C4-2B (cell line): ENCODE measurements around the gene GRIA4.

Experiments
- CTCF ChIP-seq: fragments of 450-650 bp; conservative IDR thresholded peaks from 2 replicates; pipeline ENCODE4 v1.5.1; 2017; ENCODE audit warnings: mild to moderate bottlenecking
- ZFX ChIP-seq: fragments of 450-650 bp; IDR thresholded peaks from 2 replicates; pipeline ENCODE4 v1.6.1; 2017

GRCh38 chr11:105878510-105878909 lies 268.6 kb downstream of the GRIA4 start:
- TF ChIP-seq CTCF = no peak
- TF ChIP-seq ZFX = no peak
